GM10248 (cell line): ENCODE data around the gene NOS3.
"Not testable (repeated sequence)": the region's sequence is repeated elsewhere in the genome, so short reads cannot be mapped to it uniquely, and the experiment has no call there.

Source experiments
- CTCF ChIA-PET: fragments of 300-600 bp; sonication (Branson Sonifier 250); formaldehyde crosslinking; extraction: SDS; loops from one replicate; lab custom pipeline; 2021; ENCODE audit warnings: antibody characterized with exemption; lab: Yijun Ruan, JAX
- POLR2A ChIA-PET: fragments of 350-650 bp; sonication (Branson Sonifier 250); formaldehyde crosslinking; extraction: SDS; loops from one replicate; lab custom pipeline; 2020; ENCODE audit warnings: antibody characterized with exemption; lab: Yijun Ruan, JAX
- DNase-seq: peaks from one replicate; pipeline ENCODE4 v3.0.0; 2012; ENCODE audit errors: extremely low spot score
- TF ChIP-seq, protein P1 (sequence below): IDR thresholded peaks from 2 replicates; pipeline ENCODE4 v1.5.1; 2012; ENCODE audit warnings: mild to moderate bottlenecking, low read depth; ENCODE audit errors: extremely low read depth, missing control alignments, control extremely low read depth

Gene NOS3

DNA sequence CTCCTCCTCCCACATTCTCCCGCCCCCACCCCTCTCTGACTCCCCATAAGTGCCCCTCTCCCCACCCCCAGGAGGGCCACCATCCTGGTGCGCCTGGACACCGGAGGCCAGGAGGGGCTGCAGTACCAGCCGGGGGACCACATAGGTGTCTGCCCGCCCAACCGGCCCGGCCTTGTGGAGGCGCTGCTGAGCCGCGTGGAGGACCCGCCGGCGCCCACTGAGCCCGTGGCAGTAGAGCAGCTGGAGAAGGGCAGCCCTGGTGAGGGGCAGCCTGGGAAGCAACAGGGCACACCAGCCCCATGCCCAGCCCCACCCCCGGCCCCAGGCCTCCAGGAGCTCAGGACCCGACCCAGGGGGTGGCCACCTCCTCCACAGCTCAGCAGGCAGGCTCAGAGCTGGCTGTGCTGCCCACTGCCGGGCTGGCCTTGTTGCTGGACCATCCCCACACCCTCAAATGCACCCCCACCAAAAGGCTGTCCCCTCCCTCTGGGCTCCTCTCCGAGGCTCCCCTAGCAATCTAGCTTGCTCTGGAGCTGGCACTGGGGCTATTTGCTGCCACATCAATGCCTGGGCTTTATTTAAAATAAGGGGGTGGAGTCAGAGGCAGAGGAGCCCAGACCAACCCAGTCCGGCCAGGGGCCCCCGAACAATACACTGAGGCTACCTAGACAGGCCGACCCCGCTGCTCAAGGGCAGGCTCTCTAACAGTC lies 18.7 kb downstream of the NOS3 start:
- TF ChIP-seq, protein P1, sequence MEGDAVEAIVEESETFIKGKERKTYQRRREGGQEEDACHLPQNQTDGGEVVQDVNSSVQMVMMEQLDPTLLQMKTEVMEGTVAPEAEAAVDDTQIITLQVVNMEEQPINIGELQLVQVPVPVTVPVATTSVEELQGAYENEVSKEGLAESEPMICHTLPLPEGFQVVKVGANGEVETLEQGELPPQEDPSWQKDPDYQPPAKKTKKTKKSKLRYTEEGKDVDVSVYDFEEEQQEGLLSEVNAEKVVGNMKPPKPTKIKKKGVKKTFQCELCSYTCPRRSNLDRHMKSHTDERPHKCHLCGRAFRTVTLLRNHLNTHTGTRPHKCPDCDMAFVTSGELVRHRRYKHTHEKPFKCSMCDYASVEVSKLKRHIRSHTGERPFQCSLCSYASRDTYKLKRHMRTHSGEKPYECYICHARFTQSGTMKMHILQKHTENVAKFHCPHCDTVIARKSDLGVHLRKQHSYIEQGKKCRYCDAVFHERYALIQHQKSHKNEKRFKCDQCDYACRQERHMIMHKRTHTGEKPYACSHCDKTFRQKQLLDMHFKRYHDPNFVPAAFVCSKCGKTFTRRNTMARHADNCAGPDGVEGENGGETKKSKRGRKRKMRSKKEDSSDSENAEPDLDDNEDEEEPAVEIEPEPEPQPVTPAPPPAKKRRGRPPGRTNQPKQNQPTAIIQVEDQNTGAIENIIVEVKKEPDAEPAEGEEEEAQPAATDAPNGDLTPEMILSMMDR, result no peak
- POLR2A ChIA-PET, result no interaction called here
- DNase-seq, result no peak
- CTCF ChIA-PET, result interaction anchor here (0.6 to 8.4 kb wide), 15 partner anchors 10 to 654 kb away, joined by 3 to 84 read pairs (median 5); partner anchors contain the start of gene ABCB8

DNA sequence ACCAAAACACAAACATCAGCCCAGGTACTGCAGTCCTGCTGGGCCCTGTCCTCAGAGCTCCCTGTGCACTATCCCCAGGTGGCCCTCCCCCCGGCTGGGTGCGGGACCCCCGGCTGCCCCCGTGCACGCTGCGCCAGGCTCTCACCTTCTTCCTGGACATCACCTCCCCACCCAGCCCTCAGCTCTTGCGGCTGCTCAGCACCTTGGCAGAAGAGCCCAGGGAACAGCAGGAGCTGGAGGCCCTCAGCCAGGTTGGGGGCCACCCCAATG lies 19.2 kb downstream of the NOS3 start:
- TF ChIP-seq, protein P1, result no peak
- CTCF ChIA-PET, result interaction anchor here (0.9 to 8.4 kb wide), 12 partner anchors 10 to 231 kb away, joined by 3 to 84 read pairs (median 4); partner anchors contain the start of gene ABCB8
- DNase-seq, result no peak
- POLR2A ChIA-PET, result no interaction called here

DNA sequence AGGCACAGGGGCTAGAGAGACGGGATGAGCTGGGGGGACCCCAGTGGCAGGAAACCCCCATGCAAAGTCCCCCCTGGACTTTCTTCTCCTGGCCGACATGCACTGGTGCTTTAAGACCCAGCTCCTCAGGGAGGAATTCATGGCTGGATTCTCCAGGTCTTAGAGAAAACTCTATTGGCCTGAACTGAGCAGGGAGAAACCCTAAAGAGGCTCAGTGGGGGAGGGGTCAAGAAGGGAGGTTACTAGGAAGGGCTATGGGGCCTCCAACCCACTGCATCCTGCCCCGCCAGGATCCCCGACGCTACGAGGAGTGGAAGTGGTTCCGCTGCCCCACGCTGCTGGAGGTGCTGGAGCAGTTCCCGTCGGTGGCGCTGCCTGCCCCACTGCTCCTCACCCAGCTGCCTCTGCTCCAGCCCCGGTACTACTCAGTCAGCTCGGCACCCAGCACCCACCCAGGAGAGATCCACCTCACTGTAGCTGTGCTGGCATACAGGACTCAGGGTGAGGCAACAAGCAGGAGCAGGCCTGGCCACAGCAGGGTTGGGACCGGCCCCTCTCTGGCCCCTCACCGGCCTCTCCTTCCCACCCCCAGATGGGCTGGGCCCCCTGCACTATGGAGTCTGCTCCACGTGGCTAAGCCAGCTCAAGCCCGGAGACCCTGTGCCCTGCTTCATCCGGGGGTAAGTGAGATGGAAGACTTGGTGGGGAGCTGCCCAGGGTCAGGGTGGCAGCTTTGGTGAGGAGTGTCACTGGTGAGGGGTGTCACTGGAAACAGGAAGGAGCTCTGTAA lies 19.7 kb downstream of the NOS3 start:
- CTCF ChIA-PET, result interaction anchor here (0.6 to 8.4 kb wide), 14 partner anchors 9 to 232 kb away, joined by 3 to 84 read pairs (median 3); partner anchors contain the start of genes ABCB8 and NOS3
- TF ChIP-seq, protein P1, result no peak
- POLR2A ChIA-PET, result interaction anchor here (0.7 kb wide), 1 partner anchor 18 kb away, joined by 3 read pairs; the partner anchor contains the start of gene ABCB8
- DNase-seq, result no peak

DNA sequence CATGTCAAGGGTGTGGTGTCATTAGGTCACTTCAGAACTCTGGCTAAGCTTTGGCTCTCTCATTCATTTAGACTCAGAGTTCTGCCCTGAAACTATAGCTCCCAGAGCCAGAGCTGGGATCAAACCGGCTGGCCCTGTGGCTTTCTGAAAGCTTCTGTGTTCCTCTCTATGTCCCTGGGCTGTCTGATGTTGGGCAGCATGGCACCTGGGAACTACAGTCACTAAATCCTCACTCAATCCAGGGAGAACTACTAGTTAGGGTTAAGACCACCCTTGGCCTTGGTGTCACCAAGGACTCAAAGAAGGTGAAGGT lies 20.2 kb downstream of the NOS3 start:
- ChIA-PET POLR2A (interaction anchor here (0.7 kb wide), 1 partner anchor 17 kb away, joined by 3 read pairs; the partner anchor contains the start of gene ABCB8), CTCF (interaction anchor here (0.6 to 8.4 kb wide), 10 partner anchors 9 to 113 kb away, joined by 3 to 84 read pairs (median 4); partner anchors contain the start of genes ABCB8 and NOS3)
- DNase-seq, result no peak
- TF ChIP-seq, protein P1, result no peak

DNA sequence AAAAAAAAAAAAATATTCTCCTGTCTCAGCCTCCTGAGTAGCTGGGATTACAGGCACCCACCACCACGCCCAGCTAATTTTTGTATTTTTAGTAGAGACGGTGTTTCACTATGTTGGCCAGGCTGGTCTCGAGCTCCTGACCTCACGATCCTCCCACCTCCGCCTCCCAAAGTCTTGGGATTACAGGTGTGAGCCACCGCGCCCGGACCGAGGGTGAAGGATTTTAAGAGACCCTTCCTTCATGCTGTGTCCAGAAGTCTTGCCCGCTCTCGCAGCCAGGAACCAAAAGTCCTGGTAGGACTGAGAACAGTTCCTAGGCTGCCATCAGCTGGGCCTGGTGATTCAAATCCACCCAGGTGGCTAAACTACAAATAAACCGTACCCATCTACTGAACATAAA lies 20.8 kb downstream of the NOS3 start:
- ChIA-PET CTCF (interaction anchor here (0.9 to 8.4 kb wide), 5 partner anchors 8 to 113 kb away, joined by 3 to 84 read pairs (median 4); partner anchors contain the start of gene NOS3), POLR2A (interaction anchor here (0.7 kb wide), 1 partner anchor 17 kb away, joined by 3 read pairs; the partner anchor contains the start of gene ABCB8)

DNA sequence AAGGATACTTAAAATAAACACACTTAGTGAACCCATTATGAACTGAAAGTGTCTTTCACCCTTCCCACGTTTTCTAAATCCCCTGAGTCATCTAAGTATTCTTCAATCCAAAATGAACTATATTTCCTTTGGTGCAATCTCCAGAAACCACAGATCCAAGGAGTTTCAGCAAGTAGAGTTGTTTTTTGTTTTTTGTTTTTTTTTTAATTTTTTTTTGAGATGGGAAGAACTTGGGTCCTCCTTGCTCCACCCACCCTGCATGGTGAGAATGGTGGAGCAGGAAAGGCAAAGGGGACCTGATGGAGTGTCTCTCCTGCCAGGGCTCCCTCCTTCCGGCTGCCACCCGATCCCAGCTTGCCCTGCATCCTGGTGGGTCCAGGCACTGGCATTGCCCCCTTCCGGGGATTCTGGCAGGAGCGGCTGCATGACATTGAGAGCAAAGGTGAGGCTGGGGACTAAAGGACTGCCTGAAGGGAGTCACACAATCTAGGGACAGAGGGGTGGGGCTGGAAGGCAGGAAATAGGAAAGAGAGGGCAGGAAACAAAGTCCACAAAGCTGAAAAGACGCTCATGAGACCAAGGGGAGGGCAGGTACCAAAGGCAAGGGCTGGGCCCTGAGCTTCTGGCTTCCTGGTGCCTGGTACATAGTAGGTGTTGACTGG lies 21.3 kb downstream of the NOS3 start:
- ChIA-PET POLR2A (no interaction called here), CTCF (interaction anchor here (1.0 to 8.4 kb wide), 4 partner anchors 8 to 232 kb away, joined by 3 to 84 read pairs (median 4); no protein-coding TSS in a partner anchor)
- no peak for DNase-seq
- TF ChIP-seq, protein P1, result no peak

More for the DNA sequence above, 20.8 kb downstream of the NOS3 start:
- not testable (repeated sequence) for DNase-seq
